Immature natural killer cell (primary cell): Measurements from ENCODE around the gene CABP1. TPM values are rescaled to one million over a fixed set of nuclear protein-coding genes. Genes with fewer than 3 reads are reported as not detected.
"Not testable (repeated sequence)": the region's sequence is repeated elsewhere in the genome, so short reads cannot be mapped to it uniquely, and the experiment has no call there.

Source experiments
- DNase-seq, 3 donors: peaks; one replicate each; pipeline ENCODE4 v3.0.0; 2022; ENCODE audit warnings: mixed read lengths in 1 of 3
- H3K27ac Mint-ChIP-seq, 6 donors: one replicate each; pipeline ENCODE4 v1.8.0; 2020; ENCODE audit warnings: mixed read lengths in 6 of 6, mild to moderate bottlenecking in 5 of 6, inconsistent platforms in 4 of 6, moderate library complexity in 3 of 6
- H3K27me3 Mint-ChIP-seq, 3 donors: one replicate each; pipeline ENCODE4 v1.8.0; 2020 to 2021; ENCODE audit warnings: low read depth in 3 of 3, mild to moderate bottlenecking in 3 of 3, mixed read lengths in 3 of 3, moderate library complexity in 3 of 3, inconsistent platforms in 1 of 3
- H3K36me3 Mint-ChIP-seq, 3 donors: one replicate each; pipeline ENCODE4 v1.8.0; 2020; ENCODE audit warnings: mixed read lengths in 3 of 3, inconsistent platforms in 2 of 3, mild to moderate bottlenecking in 2 of 3
- H3K4me1 Mint-ChIP-seq, 2 donors: one replicate each; pipeline ENCODE4 v1.8.0; 2020; ENCODE audit warnings: inconsistent platforms in 2 of 2, mild to moderate bottlenecking in 2 of 2, mixed read lengths in 2 of 2, moderate library complexity in 1 of 2
- H3K4me3 Mint-ChIP-seq, 5 donors: one replicate each; pipeline ENCODE4 v1.8.0; 2020; ENCODE audit warnings: mild to moderate bottlenecking in 5 of 5, mixed read lengths in 5 of 5, inconsistent platforms in 3 of 5, moderate library complexity in 3 of 5
- H3K9me3 Mint-ChIP-seq, 6 donors: one replicate each; pipeline ENCODE4 v1.8.0; 2020; ENCODE audit warnings: mild to moderate bottlenecking in 6 of 6, mixed read lengths in 6 of 6, inconsistent platforms in 4 of 6, moderate library complexity in 3 of 6
- polyA plus RNA-seq, 3 donors: library from polyadenylated mRNA; unstranded; fragments of 300-500 nt; fragmentation: Illumina TruSeq; gene quantifications; one replicate each; pipeline ENCODE4 v1.2.3, GENCODE V29; 2021

CABP1 gene
- polyA plus RNA-seq = not detected

GRCh38 chr12:120639771-120640721 is at the start of gene CABP1:
Gene CABP1 (plus strand): TSS chr12:120640626. CDS start chr12:120640686, 60 bp downstream.
- Mint-ChIP-seq H3K27me3 (peaks cover 16 to 23% (median 21%) of the 10 kb centered on the region in 3 donors), H3K27ac (no peak within 1 kb of the TSS)

GRCh38 chr12:120590741-120591407 is 49.6 kb upstream of the CABP1 start:
- Mint-ChIP-seq H3K27me3 (peaks cover 0 to 3% (median 2%) of the 10 kb centered on the region in 3 donors), H3K4me3 (no peak overlapping the region), H3K9me3 (peaks cover 0 to 1% (median 0%) of the 10 kb centered on the region in 6 donors), H3K36me3 (no peaks in the 10 kb centered on the region), H3K27ac (no peak overlapping the region), H3K4me1 (no peaks in the 10 kb centered on the region)
- DNase-seq = no peak

More at GRCh38 chr12:120639771-120640721, at the start of gene CABP1:
- Mint-ChIP-seq H3K36me3 (peaks cover 0 to 4% (median 0%) of the 10 kb centered on the region in 3 donors), H3K4me3 (peak within 1 kb of the TSS; percentile 67 to 83 (median 80)), H3K4me1 (peaks cover 5% of the 10 kb centered on the region in 2 donors), H3K9me3 (no peaks in the 10 kb centered on the region)
- peak; percentile 9 to 35 (median 18) for DNase-seq

GRCh38 chr12:120592121-120593049 is 48.0 kb upstream of the CABP1 start:
- no peaks in the 10 kb centered on the region for H3K36me3 Mint-ChIP-seq
- no peak overlapping the region for H3K27ac Mint-ChIP-seq
- DNase-seq = no peak
- no peak overlapping the region for H3K4me3 Mint-ChIP-seq
- no peaks in the 10 kb centered on the region for H3K4me1 Mint-ChIP-seq
- H3K9me3 Mint-ChIP-seq = peaks cover 0 to 1% (median 0%) of the 10 kb centered on the region in 6 donors
- H3K27me3 Mint-ChIP-seq = peaks cover 0 to 4% (median 2%) of the 10 kb centered on the region in 3 donors

GRCh38 chr12:120596901-120597300 is 43.5 kb upstream of the CABP1 start:
- no peaks in the 10 kb centered on the region for H3K36me3 Mint-ChIP-seq
- no peak for DNase-seq
- H3K27ac Mint-ChIP-seq = no peak overlapping the region
- H3K27me3 Mint-ChIP-seq = peaks cover 0 to 14% (median under 1%) of the 10 kb centered on the region in 3 donors
- no peak overlapping the region for H3K4me3 Mint-ChIP-seq
- H3K9me3 Mint-ChIP-seq = no peaks in the 10 kb centered on the region
- H3K4me1 Mint-ChIP-seq = no peaks in the 10 kb centered on the region

GRCh38 chr12:120597861-120598260 is 42.6 kb upstream of the CABP1 start:
- Mint-ChIP-seq H3K4me1 (no peaks in the 10 kb centered on the region), H3K9me3 (no peaks in the 10 kb centered on the region), H3K27ac (peak overlapping the region in 2 of 6 donors; percentile 28 to 57), H3K36me3 (no peaks in the 10 kb centered on the region), H3K27me3 (peaks cover 0 to 14% (median 3%) of the 10 kb centered on the region in 3 donors), H3K4me3 (no peak overlapping the region)
- no peak for DNase-seq

GRCh38 chr12:120598674-120599463 is 41.6 kb upstream of the CABP1 start:
- no peak for DNase-seq
- H3K36me3 Mint-ChIP-seq = no peaks in the 10 kb centered on the region
- no peak overlapping the region for H3K4me3 Mint-ChIP-seq
- no peaks in the 10 kb centered on the region for H3K9me3 Mint-ChIP-seq
- peaks cover 0 to 14% (median 3%) of the 10 kb centered on the region in 3 donors for H3K27me3 Mint-ChIP-seq
- no peaks in the 10 kb centered on the region for H3K4me1 Mint-ChIP-seq
- no peak overlapping the region for H3K27ac Mint-ChIP-seq

- Mint-ChIP-seq H3K4me3 (no peak overlapping the region), H3K9me3 (no peaks in the 10 kb centered on the region), H3K27me3 (peaks cover 0 to 14% (median 4%) of the 10 kb centered on the region in 3 donors), H3K4me1 (no peaks in the 10 kb centered on the region), H3K27ac (peak overlapping the region in 1 of 6 donors; percentile 34), H3K36me3 (no peaks in the 10 kb centered on the region)
- no peak for DNase-seq
Measured at GRCh38 chr12:120599672-120600552, 40.5 kb upstream of the CABP1 start.

- H3K27ac Mint-ChIP-seq, H3K9me3 Mint-ChIP-seq, H3K36me3 Mint-ChIP-seq, H3K4me1 Mint-ChIP-seq, H3K27me3 Mint-ChIP-seq, DNase-seq, H3K4me3 Mint-ChIP-seq: not testable (repeated sequence)
Measured at GRCh38 chr12:120602416-120602815, 38.0 kb upstream of the CABP1 start.

GRCh38 chr12:120610560-120610959 is 29.9 kb upstream of the CABP1 start:
- no peaks in the 10 kb centered on the region for H3K36me3 Mint-ChIP-seq
- H3K4me1 Mint-ChIP-seq = no peaks in the 10 kb centered on the region
- H3K9me3 Mint-ChIP-seq = no peaks in the 10 kb centered on the region
- no peak overlapping the region for H3K27ac Mint-ChIP-seq
- peaks cover 1 to 7% (median 4%) of the 10 kb centered on the region in 3 donors for H3K27me3 Mint-ChIP-seq
- no peak for DNase-seq
- no peak overlapping the region for H3K4me3 Mint-ChIP-seq

GRCh38 chr12:120611534-120611933 is 28.9 kb upstream of the CABP1 start:
- not testable (repeated sequence) for H3K9me3 Mint-ChIP-seq, H3K27ac Mint-ChIP-seq, H3K4me3 Mint-ChIP-seq, DNase-seq, H3K36me3 Mint-ChIP-seq, H3K4me1 Mint-ChIP-seq, H3K27me3 Mint-ChIP-seq

GRCh38 chr12:120614848-120615247 is 25.6 kb upstream of the CABP1 start:
- peaks cover 0 to 3% (median 0%) of the 10 kb centered on the region in 6 donors for H3K9me3 Mint-ChIP-seq
- H3K27me3 Mint-ChIP-seq = peaks cover 5 to 9% (median 6%) of the 10 kb centered on the region in 3 donors
- H3K4me1 Mint-ChIP-seq = no peaks in the 10 kb centered on the region
- H3K27ac Mint-ChIP-seq = no peak overlapping the region
- no peak overlapping the region for H3K4me3 Mint-ChIP-seq
- DNase-seq = no peak
- H3K36me3 Mint-ChIP-seq = no peaks in the 10 kb centered on the region

GRCh38 chr12:120617193-120617592 is 23.2 kb upstream of the CABP1 start:
- H3K4me1 Mint-ChIP-seq, H3K9me3 Mint-ChIP-seq, H3K27ac Mint-ChIP-seq, H3K36me3 Mint-ChIP-seq, DNase-seq, H3K4me3 Mint-ChIP-seq: not testable (repeated sequence)
- H3K27me3 Mint-ChIP-seq = peaks cover 5 to 15% (median 12%) of the 10 kb centered on the region in 3 donors
